ENCODE data around the gene NELL1. TPM values are rescaled to one million over a fixed set of nuclear protein-coding genes. Genes with fewer than 3 reads are reported as not detected.
A peak's percentile ranks its signal among the peaks of the same experiment; 100 is the strongest.

Gene NELL1
- total RNA-seq, result 10 to 100 TPM in 1 of 2 donors, 1 to 10 TPM in 1; 1.8 to 10.3 TPM

GRCh38 chr11:20668844-20669819 lies at the start of gene NELL1:
TSS of gene NELL1 (plus strand) at chr11:20669586.
- Histone ChIP-seq H3K36me3 (no peaks in the 10 kb centered on the region), H3K27ac (no peak within 1 kb of the TSS), H3K9me3 (no peaks in the 10 kb centered on the region), H3K27me3 (replicated peaks; ENCODE audit: insufficient read depth) (no peaks in the 10 kb centered on the region), H3K4me1 (replicated peaks) (no peaks in the 10 kb centered on the region), H3K4me3 (peak within 1 kb of the TSS; percentile 13 to 42)
- no peak for TF ChIP-seq POLR2A (IDR thresholded peaks at IDR 0.05)
- TF ChIP-seq, protein P1, sequence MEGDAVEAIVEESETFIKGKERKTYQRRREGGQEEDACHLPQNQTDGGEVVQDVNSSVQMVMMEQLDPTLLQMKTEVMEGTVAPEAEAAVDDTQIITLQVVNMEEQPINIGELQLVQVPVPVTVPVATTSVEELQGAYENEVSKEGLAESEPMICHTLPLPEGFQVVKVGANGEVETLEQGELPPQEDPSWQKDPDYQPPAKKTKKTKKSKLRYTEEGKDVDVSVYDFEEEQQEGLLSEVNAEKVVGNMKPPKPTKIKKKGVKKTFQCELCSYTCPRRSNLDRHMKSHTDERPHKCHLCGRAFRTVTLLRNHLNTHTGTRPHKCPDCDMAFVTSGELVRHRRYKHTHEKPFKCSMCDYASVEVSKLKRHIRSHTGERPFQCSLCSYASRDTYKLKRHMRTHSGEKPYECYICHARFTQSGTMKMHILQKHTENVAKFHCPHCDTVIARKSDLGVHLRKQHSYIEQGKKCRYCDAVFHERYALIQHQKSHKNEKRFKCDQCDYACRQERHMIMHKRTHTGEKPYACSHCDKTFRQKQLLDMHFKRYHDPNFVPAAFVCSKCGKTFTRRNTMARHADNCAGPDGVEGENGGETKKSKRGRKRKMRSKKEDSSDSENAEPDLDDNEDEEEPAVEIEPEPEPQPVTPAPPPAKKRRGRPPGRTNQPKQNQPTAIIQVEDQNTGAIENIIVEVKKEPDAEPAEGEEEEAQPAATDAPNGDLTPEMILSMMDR (IDR thresholded peaks at IDR 0.05), result no peak
- TF ChIP-seq POLR2AphosphoS5 (IDR thresholded peaks at IDR 0.05), result no peak
- intact Hi-C loops (cut with DNase I), result no loop called here
- whole genome bisulfite sequencing, result 1% methylated on average over 44 of the region's 93 CpGs
- no peak for DNase-seq (ENCODE audit: low spot score)

- intact Hi-C loops (cut with DNase I), result no loop called here
- 82% methylated on average over 2 of the region's 2 CpGs for WGBS
- Histone ChIP-seq H3K27ac (no peak overlapping the region), H3K9me3 (no peaks in the 10 kb centered on the region), H3K27me3 (replicated peaks; ENCODE audit: insufficient read depth) (peaks cover 3% of the 10 kb centered on the region), H3K4me1 (replicated peaks) (no peaks in the 10 kb centered on the region), H3K4me3 (no peak overlapping the region), H3K36me3 (no peaks in the 10 kb centered on the region)
- TF ChIP-seq POLR2AphosphoS5 (IDR thresholded peaks at IDR 0.05), result no peak
- TF ChIP-seq POLR2A (IDR thresholded peaks at IDR 0.05), result no peak
- TF ChIP-seq, protein P1 (IDR thresholded peaks at IDR 0.05), result no peak
- no peak for DNase-seq (ENCODE audit: low spot score)
These were observed 48.4 kb upstream of the NELL1 start for GRCh38 chr11:20620988-20621387.

- H3K4me3 ChIP-seq, result no peak overlapping the region
- no peak for DNase-seq (ENCODE audit: low spot score)
- H3K27me3 ChIP-seq (replicated peaks; ENCODE audit: insufficient read depth), result no peaks in the 10 kb centered on the region
- TF ChIP-seq, protein P1 (IDR thresholded peaks at IDR 0.05), result no peak
- TF ChIP-seq POLR2AphosphoS5 (IDR thresholded peaks at IDR 0.05), result no peak
- no peak for TF ChIP-seq POLR2A (IDR thresholded peaks at IDR 0.05)
- no peak overlapping the region for H3K27ac ChIP-seq
- WGBS, result 31% methylated on average over 6 of the region's 6 CpGs
- no peaks in the 10 kb centered on the region for H3K4me1 ChIP-seq (replicated peaks)
- intact Hi-C loops (cut with DNase I), result no loop called here
- no peaks in the 10 kb centered on the region for H3K36me3 ChIP-seq
- H3K9me3 ChIP-seq, result no peaks in the 10 kb centered on the region
These were observed 47.7 kb upstream of the NELL1 start for GRCh38 chr11:20621679-20622078.

DNA sequence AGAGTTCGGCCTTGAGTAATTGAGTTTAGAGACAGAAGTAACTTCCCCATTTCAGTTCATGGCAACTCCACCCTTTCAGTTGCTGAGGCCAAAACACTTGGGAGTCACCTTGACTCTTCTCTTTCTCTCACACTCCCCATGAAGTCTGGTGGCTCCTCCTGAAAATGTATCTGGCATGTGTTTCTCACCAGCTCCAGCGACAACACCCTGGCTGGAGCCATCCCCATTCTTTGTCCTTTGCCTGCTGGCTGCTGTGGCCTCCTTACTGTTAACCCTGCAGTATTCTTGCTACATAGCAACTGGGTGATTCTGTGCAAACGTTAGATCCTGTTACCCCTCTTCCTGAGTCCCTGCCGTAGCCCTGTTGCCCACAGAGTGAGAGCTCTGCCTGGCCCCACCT lies 46.1 kb upstream of the NELL1 start:
- Histone ChIP-seq H3K36me3 (no peaks in the 10 kb centered on the region), H3K9me3 (no peaks in the 10 kb centered on the region), H3K27me3 (replicated peaks; ENCODE audit: insufficient read depth) (no peaks in the 10 kb centered on the region), H3K4me1 (replicated peaks) (no peaks in the 10 kb centered on the region), H3K4me3 (no peak overlapping the region), H3K27ac (no peak overlapping the region)
- TF ChIP-seq POLR2A (IDR thresholded peaks at IDR 0.05) (no peak), POLR2AphosphoS5 (IDR thresholded peaks at IDR 0.05) (no peak)
- TF ChIP-seq, protein P1 (IDR thresholded peaks at IDR 0.05), result no peak
- intact Hi-C loops (cut with DNase I), result no loop called here
- no peak for DNase-seq (ENCODE audit: low spot score)
- 36% methylated on average over 4 of the region's 4 CpGs for WGBS

DNA sequence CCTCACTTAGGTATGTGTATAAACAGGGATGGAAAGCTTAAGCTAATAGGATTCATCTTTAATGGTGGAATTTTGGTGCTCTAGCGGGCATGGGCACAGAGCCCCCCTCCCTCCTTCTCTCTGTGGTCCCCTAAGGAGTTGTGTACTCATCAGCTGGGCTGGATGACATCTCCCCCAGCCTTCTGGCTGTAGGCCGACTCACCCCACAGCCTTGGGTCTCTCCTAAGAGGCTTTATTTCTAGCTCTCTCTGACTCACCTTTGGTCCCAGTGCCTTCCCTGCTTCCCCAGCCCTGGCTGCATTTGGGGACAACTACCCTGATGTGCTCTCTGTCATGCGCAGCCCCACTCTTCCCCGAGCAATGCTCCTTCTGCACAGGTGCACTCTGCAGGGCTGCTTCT lies 43.1 kb upstream of the NELL1 start:
- Histone ChIP-seq H3K36me3 (no peaks in the 10 kb centered on the region), H3K4me3 (no peak overlapping the region), H3K4me1 (replicated peaks) (no peaks in the 10 kb centered on the region), H3K9me3 (no peaks in the 10 kb centered on the region), H3K27me3 (replicated peaks; ENCODE audit: insufficient read depth) (no peaks in the 10 kb centered on the region), H3K27ac (no peak overlapping the region)
- intact Hi-C loops (cut with DNase I), result no loop called here
- 51% methylated on average over 4 of the region's 4 CpGs for WGBS
- TF ChIP-seq, protein P1 (IDR thresholded peaks at IDR 0.05), result no peak
- TF ChIP-seq POLR2AphosphoS5 (IDR thresholded peaks at IDR 0.05), result no peak
- no peak for TF ChIP-seq POLR2A (IDR thresholded peaks at IDR 0.05)
- no peak for DNase-seq (ENCODE audit: low spot score)

Measured in prostate gland (tissue), 2 donors.